HCT116 (cell line): ENCODE results near the gene CNNM4. TPM values are rescaled to one million over a fixed set of nuclear protein-coding genes. Genes with fewer than 3 reads are reported as not detected.

Source experiments
- ATAC-seq: fragments of 200-7000 bp; cut with Tn5 transposase; 2 replicates; pipeline ENCODE4 v1.9.1; 2020; ENCODE audit warnings: mild to moderate bottlenecking, moderate library complexity
- BruUV-seq: library from RNA; stranded (reverse); fragments of 400-500 nt; replicated peaks from 2 replicates; lab custom pipeline; 2021; lab: Mats Ljungman, UMichigan
- CTCF ChIA-PET: fragments of 300-600 bp; sonication (Branson Sonifier 250); formaldehyde crosslinking; loops from one replicate; lab custom pipeline; 2021; ENCODE audit warnings: antibody characterized with exemption; lab: Charles Lee
- POLR2A ChIA-PET: fragments of 300-600, 350-600 bp; sonication (Branson Sonifier 250); formaldehyde crosslinking; loops from one replicate; lab custom pipeline; 2021; ENCODE audit warnings: antibody characterized with exemption; lab: Charles Lee
- RAD21 ChIA-PET, 2 experiments: fragments of 300-600 bp; sonication (Branson Sonifier 250); formaldehyde crosslinking; loops; one replicate each; lab custom pipeline; 2023; ENCODE audit warnings: low total read pairs in 2 of 2; ENCODE audit not compliant: uncharacterized antibody in 2 of 2, unreplicated experiment in 2 of 2, low non-redundant PET in 1 of 2; lab: Charles Lee
- DNase-seq: peaks from one replicate; pipeline ENCODE4 v3.0.0-alpha.2; 2010; ENCODE audit warnings: low read depth, low spot score
- H2AFZ ChIP-seq: fragments of 200-600 bp; shearing (Covaris generic), sonication (generic); 2 replicates; pipeline ENCODE4 v1.6.1; 2017; ENCODE audit warnings: low read depth, mixed run types, mixed read lengths, antibody characterized with exemption, low read length; ENCODE audit not compliant: poor library complexity, severe bottlenecking
- H3K27ac ChIP-seq: 2 replicates; pipeline ENCODE4 v1.5.1; 2012; ENCODE audit warnings: low read depth, low read length
- H3K27me3 ChIP-seq: fragments of 200-600 bp; sonication (generic); 2 replicates; pipeline ENCODE4 v1.6.1; 2016; ENCODE audit warnings: mixed run types, low read length, mixed read lengths; ENCODE audit not compliant: insufficient read depth
- H3K36me3 ChIP-seq, 2 experiments: fragments of 200-500 bp in 1 of 2; fragments of 200-600 bp in 1 of 2; sonication (Bioruptor generic) in 1 of 2; sonication (generic) in 1 of 2; 2 replicates each; pipeline versions ENCODE4 v1.5.1 to v1.6.1; 2014 to 2016; ENCODE audit warnings: low read length in 2 of 2, inconsistent platforms in 1 of 2, mixed read lengths in 1 of 2, mixed run types in 1 of 2; ENCODE audit not compliant: insufficient read depth in 2 of 2, control insufficient read depth in 1 of 2
- H3K4me1 ChIP-seq, 2 experiments: fragments of 200-600 bp in 1 of 2; sonication (generic) in 1 of 2; 2 replicates each; pipeline versions ENCODE4 v1.5.1 to v1.6.1; 2012 to 2017; ENCODE audit warnings: low read length in 2 of 2, inconsistent platforms in 1 of 2, mild to moderate bottlenecking in 1 of 2, mixed read lengths in 1 of 2, mixed run types in 1 of 2, moderate library complexity in 1 of 2; ENCODE audit not compliant: insufficient read depth in 2 of 2, control insufficient read depth in 1 of 2
- H3K4me2 ChIP-seq: fragments of 200-600 bp; sonication (generic); 2 replicates; pipeline ENCODE4 v1.6.1; 2017; ENCODE audit warnings: mixed run types, low read length, mixed read lengths
- H3K4me3 ChIP-seq, 2 experiments: fragments of 200-600 bp in 1 of 2; sonication (generic) in 1 of 2; replicated peaks in 1 of 2; 2 replicates each; pipeline ENCODE4 v1.5.1; 2011 to 2016; ENCODE audit warnings: low read length in 2 of 2, control low read depth in 1 of 2, low read depth in 1 of 2, mild to moderate bottlenecking in 1 of 2, mixed read lengths in 1 of 2, mixed run types in 1 of 2
- H3K79me2 ChIP-seq: fragments of 200-600 bp; sonication (generic); 2 replicates; pipeline ENCODE4 v1.6.1; 2017; ENCODE audit warnings: mild to moderate bottlenecking, mixed run types, low read length, moderate library complexity, mixed read lengths; ENCODE audit not compliant: insufficient read depth
- H3K9ac ChIP-seq: fragments of 200-600 bp; sonication (generic); 2 replicates; pipeline ENCODE4 v1.6.1; 2016; ENCODE audit warnings: low read length, mixed read lengths
- H3K9me2 ChIP-seq: fragments of 200-600 bp; sonication (generic), shearing (Covaris generic); 2 replicates; pipeline ENCODE4 v1.6.1; 2017; ENCODE audit warnings: mixed run types, mild to moderate bottlenecking, moderate library complexity; ENCODE audit not compliant: insufficient read depth
- H3K9me3 ChIP-seq, 2 experiments: fragments of 200-500 bp in 1 of 2; fragments of 200-600 bp in 1 of 2; sonication (Bioruptor generic) in 1 of 2; sonication (generic) in 1 of 2; 2 replicates each; pipeline ENCODE4 v1.6.1; 2014 to 2017; ENCODE audit warnings: low read length in 2 of 2, mixed read lengths in 2 of 2, inconsistent platforms in 1 of 2, low read depth in 1 of 2, mild to moderate bottlenecking in 1 of 2, mixed run types in 1 of 2, moderate library complexity in 1 of 2; ENCODE audit not compliant: control insufficient read depth in 1 of 2, insufficient read depth in 1 of 2
- H4K20me1 ChIP-seq: fragments of 200-600 bp; sonication (generic), shearing (Covaris generic); 2 replicates; pipeline ENCODE4 v1.6.1; 2017; ENCODE audit warnings: mixed run types, mild to moderate bottlenecking, moderate library complexity; ENCODE audit not compliant: insufficient read depth
- CBX3 ChIP-seq: IDR thresholded peaks from 2 replicates; pipeline ENCODE4 v1.6.1; 2012; ENCODE audit warnings: low read depth
- CEBPB ChIP-seq: IDR thresholded peaks from 2 replicates; pipeline ENCODE4 v1.6.1; 2012; ENCODE audit warnings: low read depth
- EZH2 ChIP-seq: fragments of 200-600 bp; sonication (generic); IDR thresholded peaks from 2 replicates; pipeline ENCODE4 v1.6.1; 2017; ENCODE audit warnings: antibody characterized with exemption, mixed run types
- EZH2phosphoT487 ChIP-seq: fragments of 200-600 bp; IDR thresholded peaks from 2 replicates; pipeline ENCODE4 v1.6.1; 2018; ENCODE audit warnings: antibody characterized with exemption, borderline replicate concordance
- FOSL1 ChIP-seq: IDR thresholded peaks from 2 replicates; pipeline ENCODE4 v1.6.1; 2012; ENCODE audit warnings: low read depth
- POLR2A ChIP-seq: IDR thresholded peaks from 2 replicates; pipeline ENCODE4 v1.7.0; 2011; ENCODE audit warnings: borderline replicate concordance; ENCODE audit not compliant: insufficient read depth, insufficient read length; ENCODE audit errors: extremely low read depth
- POLR2AphosphoS5 ChIP-seq: IDR thresholded peaks from 2 replicates; pipeline ENCODE4 v1.6.1; 2011; ENCODE audit warnings: mild to moderate bottlenecking, low read depth, low read length, moderate library complexity
- RAD21 ChIP-seq: IDR thresholded peaks from 2 replicates; pipeline ENCODE4 v1.6.1; 2012; ENCODE audit warnings: low read depth, mild to moderate bottlenecking
- SIN3A ChIP-seq: IDR thresholded peaks from 2 replicates; pipeline ENCODE4 v1.6.1; 2012; ENCODE audit warnings: low read depth
- SP1 ChIP-seq: IDR thresholded peaks from 2 replicates; pipeline ENCODE4 v1.6.1; 2012; ENCODE audit warnings: low read depth
- SRF ChIP-seq: IDR thresholded peaks from 2 replicates; pipeline ENCODE4 v1.6.1; 2012; ENCODE audit warnings: low read depth
- TCF7L2 ChIP-seq: IDR thresholded peaks from 2 replicates; pipeline ENCODE4 v1.7.0; 2011; ENCODE audit warnings: borderline replicate concordance, inconsistent platforms; ENCODE audit not compliant: insufficient read depth, insufficient read length; ENCODE audit errors: extremely low read depth
- YY1 ChIP-seq: IDR thresholded peaks from 2 replicates; pipeline ENCODE4 v1.6.1; 2011; ENCODE audit warnings: low read length, low read depth, moderate library complexity, mild to moderate bottlenecking; ENCODE audit not compliant: insufficient replicate concordance; ENCODE audit errors: extremely low read depth
- ZFX ChIP-seq: fragments of 450-650 bp; IDR thresholded peaks from 2 replicates; pipeline ENCODE4 v1.6.1; 2017
- ZNF274 ChIP-seq: fragments of 200-500 bp; sonication (Bioruptor generic); IDR thresholded peaks from 2 replicates; pipeline ENCODE4 v1.6.1; 2014; ENCODE audit warnings: mild to moderate bottlenecking, low read depth, low read length, inconsistent platforms
- intact Hi-C: fragments of 100-400 bp; cut with micrococcal nuclease; formaldehyde crosslinking; loops from 2 replicates; pipeline ENCODE4 v1.10.0; 2022
- total RNA-seq: library from RNA; stranded (reverse); gene quantifications from one replicate; pipeline ENCODE4 v1.2.1, GENCODE V29; 2021; ENCODE audit not compliant: unreplicated experiment
- TF ChIP-seq, protein P1 (sequence below): IDR thresholded peaks from 2 replicates; pipeline ENCODE4 v1.6.1; 2012
- TF ChIP-seq, protein P2 (sequence below): IDR thresholded peaks from 2 replicates; pipeline ENCODE4 v1.6.1; 2011; ENCODE audit warnings: mild to moderate bottlenecking, low read length, moderate library complexity; ENCODE audit not compliant: insufficient replicate concordance; ENCODE audit errors: extremely low read depth
- TF ChIP-seq, protein P3 (sequence below): IDR thresholded peaks from 2 replicates; pipeline ENCODE4 v1.6.1; 2012; ENCODE audit warnings: low read depth
- TF ChIP-seq, protein P4 (sequence below), 3 experiments: fragments of 200-600 bp in 1 of 3; sonication (generic) in 1 of 3; IDR thresholded peaks in 2 of 3; conservative IDR thresholded peaks in 1 of 3; 2 replicates each; pipeline ENCODE4 v1.5.1; 2012 to 2017; ENCODE audit warnings: low read depth in 2 of 3, low read length in 2 of 3, antibody characterized with exemption in 1 of 3, borderline replicate concordance in 1 of 3, control low read depth in 1 of 3, mild to moderate bottlenecking in 1 of 3, mixed read lengths in 1 of 3, mixed run types in 1 of 3, moderate library complexity in 1 of 3; ENCODE audit not compliant: insufficient read depth in 1 of 3
- TF ChIP-seq, protein P5 (sequence below): IDR thresholded peaks from 2 replicates; pipeline ENCODE4 v1.6.1; 2012

CNNM4 gene
- total RNA-seq, 1 experiment from 2014 or later = 7.9 TPM

DNA sequence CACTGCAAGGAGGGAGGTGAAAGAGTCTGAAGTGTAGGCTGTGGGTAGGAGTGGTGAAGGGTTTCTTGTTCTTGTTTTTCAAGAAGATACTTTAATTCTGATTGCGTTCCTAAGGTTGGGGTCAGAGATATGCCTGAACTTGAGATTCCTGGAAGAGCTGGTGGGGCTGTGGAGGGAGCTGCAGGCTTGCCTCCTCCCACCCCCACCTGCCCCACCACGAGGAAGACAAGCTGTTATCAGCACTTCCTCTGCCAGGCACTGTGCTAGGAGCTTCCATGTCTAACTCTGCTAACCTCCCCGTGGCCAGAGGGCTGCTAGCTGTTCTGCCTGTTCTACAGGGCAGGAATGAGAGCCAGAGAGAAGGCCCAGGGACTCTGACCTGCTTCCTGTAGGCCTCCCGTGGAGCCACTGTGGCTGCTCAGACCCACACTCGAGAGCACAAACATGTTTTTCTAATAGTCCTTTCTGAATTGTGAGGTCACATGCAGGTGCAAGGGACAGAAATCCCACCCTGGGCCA is 69.4 kb downstream of the CNNM4 start:
- no peak overlapping the region for H3K9ac ChIP-seq
- peaks cover 0 to 12% of the 10 kb centered on the region in 2 experiments; a peak in 2 of 4 replicates for H3K4me1 ChIP-seq
- H3K9me3 ChIP-seq = no peaks in the 10 kb centered on the region
- H4K20me1 ChIP-seq = no peaks in the 10 kb centered on the region
- ChIA-PET CTCF (no interaction called here), POLR2A (no interaction called here), RAD21 (no interaction called here)
- no TSS peak for BruUV-seq
- H3K79me2 ChIP-seq = no peaks in the 10 kb centered on the region; the same call in 1 of the 2 replicates
- no peak for DNase-seq
- intact Hi-C loops = no loop called here
- peaks cover 34 to 39% of the 10 kb centered on the region in 2 experiments; a peak in 3 of 4 replicates for H3K36me3 ChIP-seq
- H3K27ac ChIP-seq = no peak overlapping the region
- no peak for ATAC-seq
- no peak overlapping the region for H3K4me2 ChIP-seq
- H3K9me2 ChIP-seq = no peaks in the 10 kb centered on the region
- no peak overlapping the region for H2AFZ ChIP-seq
- H3K27me3 ChIP-seq = no peaks in the 10 kb centered on the region
- TF ChIP-seq CEBPB (no peak), SIN3A (no peak), TCF7L2 (no peak), ZNF274 (no peak), ZFX (no peak), POLR2A (no peak), YY1 (no peak), SRF (no peak), RAD21 (no peak), EZH2 (no peak), EZH2phosphoT487 (no peak), SP1 (no peak), CBX3 (no peak), FOSL1 (no peak), POLR2AphosphoS5 (no peak)
- TF ChIP-seq, protein P1, sequence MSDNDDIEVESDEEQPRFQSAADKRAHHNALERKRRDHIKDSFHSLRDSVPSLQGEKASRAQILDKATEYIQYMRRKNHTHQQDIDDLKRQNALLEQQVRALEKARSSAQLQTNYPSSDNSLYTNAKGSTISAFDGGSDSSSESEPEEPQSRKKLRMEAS = no peak
- TF ChIP-seq, protein P2, sequence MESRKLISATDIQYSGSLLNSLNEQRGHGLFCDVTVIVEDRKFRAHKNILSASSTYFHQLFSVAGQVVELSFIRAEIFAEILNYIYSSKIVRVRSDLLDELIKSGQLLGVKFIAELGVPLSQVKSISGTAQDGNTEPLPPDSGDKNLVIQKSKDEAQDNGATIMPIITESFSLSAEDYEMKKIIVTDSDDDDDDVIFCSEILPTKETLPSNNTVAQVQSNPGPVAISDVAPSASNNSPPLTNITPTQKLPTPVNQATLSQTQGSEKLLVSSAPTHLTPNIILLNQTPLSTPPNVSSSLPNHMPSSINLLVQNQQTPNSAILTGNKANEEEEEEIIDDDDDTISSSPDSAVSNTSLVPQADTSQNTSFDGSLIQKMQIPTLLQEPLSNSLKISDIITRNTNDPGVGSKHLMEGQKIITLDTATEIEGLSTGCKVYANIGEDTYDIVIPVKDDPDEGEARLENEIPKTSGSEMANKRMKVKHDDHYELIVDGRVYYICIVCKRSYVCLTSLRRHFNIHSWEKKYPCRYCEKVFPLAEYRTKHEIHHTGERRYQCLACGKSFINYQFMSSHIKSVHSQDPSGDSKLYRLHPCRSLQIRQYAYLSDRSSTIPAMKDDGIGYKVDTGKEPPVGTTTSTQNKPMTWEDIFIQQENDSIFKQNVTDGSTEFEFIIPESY = no peak
- TF ChIP-seq, protein P3, sequence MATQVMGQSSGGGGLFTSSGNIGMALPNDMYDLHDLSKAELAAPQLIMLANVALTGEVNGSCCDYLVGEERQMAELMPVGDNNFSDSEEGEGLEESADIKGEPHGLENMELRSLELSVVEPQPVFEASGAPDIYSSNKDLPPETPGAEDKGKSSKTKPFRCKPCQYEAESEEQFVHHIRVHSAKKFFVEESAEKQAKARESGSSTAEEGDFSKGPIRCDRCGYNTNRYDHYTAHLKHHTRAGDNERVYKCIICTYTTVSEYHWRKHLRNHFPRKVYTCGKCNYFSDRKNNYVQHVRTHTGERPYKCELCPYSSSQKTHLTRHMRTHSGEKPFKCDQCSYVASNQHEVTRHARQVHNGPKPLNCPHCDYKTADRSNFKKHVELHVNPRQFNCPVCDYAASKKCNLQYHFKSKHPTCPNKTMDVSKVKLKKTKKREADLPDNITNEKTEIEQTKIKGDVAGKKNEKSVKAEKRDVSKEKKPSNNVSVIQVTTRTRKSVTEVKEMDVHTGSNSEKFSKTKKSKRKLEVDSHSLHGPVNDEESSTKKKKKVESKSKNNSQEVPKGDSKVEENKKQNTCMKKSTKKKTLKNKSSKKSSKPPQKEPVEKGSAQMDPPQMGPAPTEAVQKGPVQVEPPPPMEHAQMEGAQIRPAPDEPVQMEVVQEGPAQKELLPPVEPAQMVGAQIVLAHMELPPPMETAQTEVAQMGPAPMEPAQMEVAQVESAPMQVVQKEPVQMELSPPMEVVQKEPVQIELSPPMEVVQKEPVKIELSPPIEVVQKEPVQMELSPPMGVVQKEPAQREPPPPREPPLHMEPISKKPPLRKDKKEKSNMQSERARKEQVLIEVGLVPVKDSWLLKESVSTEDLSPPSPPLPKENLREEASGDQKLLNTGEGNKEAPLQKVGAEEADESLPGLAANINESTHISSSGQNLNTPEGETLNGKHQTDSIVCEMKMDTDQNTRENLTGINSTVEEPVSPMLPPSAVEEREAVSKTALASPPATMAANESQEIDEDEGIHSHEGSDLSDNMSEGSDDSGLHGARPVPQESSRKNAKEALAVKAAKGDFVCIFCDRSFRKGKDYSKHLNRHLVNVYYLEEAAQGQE = no peak
- TF ChIP-seq, protein P4, sequence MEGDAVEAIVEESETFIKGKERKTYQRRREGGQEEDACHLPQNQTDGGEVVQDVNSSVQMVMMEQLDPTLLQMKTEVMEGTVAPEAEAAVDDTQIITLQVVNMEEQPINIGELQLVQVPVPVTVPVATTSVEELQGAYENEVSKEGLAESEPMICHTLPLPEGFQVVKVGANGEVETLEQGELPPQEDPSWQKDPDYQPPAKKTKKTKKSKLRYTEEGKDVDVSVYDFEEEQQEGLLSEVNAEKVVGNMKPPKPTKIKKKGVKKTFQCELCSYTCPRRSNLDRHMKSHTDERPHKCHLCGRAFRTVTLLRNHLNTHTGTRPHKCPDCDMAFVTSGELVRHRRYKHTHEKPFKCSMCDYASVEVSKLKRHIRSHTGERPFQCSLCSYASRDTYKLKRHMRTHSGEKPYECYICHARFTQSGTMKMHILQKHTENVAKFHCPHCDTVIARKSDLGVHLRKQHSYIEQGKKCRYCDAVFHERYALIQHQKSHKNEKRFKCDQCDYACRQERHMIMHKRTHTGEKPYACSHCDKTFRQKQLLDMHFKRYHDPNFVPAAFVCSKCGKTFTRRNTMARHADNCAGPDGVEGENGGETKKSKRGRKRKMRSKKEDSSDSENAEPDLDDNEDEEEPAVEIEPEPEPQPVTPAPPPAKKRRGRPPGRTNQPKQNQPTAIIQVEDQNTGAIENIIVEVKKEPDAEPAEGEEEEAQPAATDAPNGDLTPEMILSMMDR (IDR thresholded peaks at IDR 0.05 in 2 of 3, conservative IDR thresholded peaks at IDR 0.05 in 1 of 3; ENCODE audit: borderline replicate concordance in 1 of 3, insufficient read depth in 1 of 3, low read depth in 2 of 3, low read length in 2 of 3) = no peak
- TF ChIP-seq, protein P5, sequence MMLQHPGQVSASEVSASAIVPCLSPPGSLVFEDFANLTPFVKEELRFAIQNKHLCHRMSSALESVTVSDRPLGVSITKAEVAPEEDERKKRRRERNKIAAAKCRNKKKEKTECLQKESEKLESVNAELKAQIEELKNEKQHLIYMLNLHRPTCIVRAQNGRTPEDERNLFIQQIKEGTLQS = no peak
- H3K4me3 ChIP-seq = no peak overlapping the region
